PC-9 (cell line): ENCODE measurements around the gene AMDHD2. TPM values are rescaled to one million over a fixed set of nuclear protein-coding genes. Genes with fewer than 3 reads are reported as not detected.
"Not testable (repeated sequence)": the region's sequence is repeated elsewhere in the genome, so short reads cannot be mapped to it uniquely, and the experiment has no call there.

ENCODE experiments used
- BruUV-seq: library from RNA; stranded (reverse); fragments of 400-500 nt; replicated peaks from 2 replicates; lab custom pipeline; 2021; lab: Mats Ljungman, UMichigan
- CTCF ChIA-PET: fragments of 300-600 bp; sonication (Branson Sonifier 250); formaldehyde crosslinking; loops from one replicate; lab custom pipeline; 2022; ENCODE audit warnings: antibody characterized with exemption; lab: Charles Lee
- POLR2A ChIA-PET: fragments of 300-600 bp; sonication (Branson Sonifier 250); formaldehyde crosslinking; loops from one replicate; lab custom pipeline; 2022; ENCODE audit warnings: antibody characterized with exemption; ENCODE audit not compliant: unreplicated experiment; lab: Charles Lee
- DNase-seq, 2 experiments: peaks; one replicate each; pipeline versions ENCODE4 v3.0.0 to v3.0.0-alpha.2; 2015 to 2022; ENCODE audit warnings: mixed read lengths in 1 of 2
- H2AFZ ChIP-seq: fragments of 200-600 bp; sonication (generic); 2 replicates; pipeline ENCODE4 v1.8.1; 2017; ENCODE audit warnings: antibody characterized with exemption
- H3F3A ChIP-seq: fragments of 200-600 bp; sonication (generic); 2 replicates; pipeline ENCODE4 v1.8.1; 2017; ENCODE audit warnings: antibody characterized with exemption, mild to moderate bottlenecking, low read depth; ENCODE audit not compliant: insufficient read depth
- H3K27ac ChIP-seq: fragments of 200-600 bp; sonication (generic); 2 replicates; pipeline ENCODE4 v1.6.1; 2016; ENCODE audit warnings: mixed run types
- H3K27me3 ChIP-seq: fragments of 200-600 bp; sonication (generic); 2 replicates; pipeline ENCODE4 v1.6.1; 2016; ENCODE audit warnings: low read depth, mixed run types; ENCODE audit not compliant: insufficient read depth
- H3K36me3 ChIP-seq: fragments of 200-600 bp; sonication (generic); 2 replicates; pipeline ENCODE4 v1.6.1; 2016; ENCODE audit warnings: low read depth, mixed run types
- H3K4me1 ChIP-seq: fragments of 200-600 bp; sonication (generic); replicated peaks from 2 replicates; pipeline ENCODE4 v1.6.1; 2016; ENCODE audit warnings: mixed run types; ENCODE audit not compliant: insufficient read depth
- H3K4me2 ChIP-seq: fragments of 200-600 bp; sonication (generic); 2 replicates; pipeline ENCODE4 v1.6.1; 2017; ENCODE audit warnings: mixed run types
- H3K4me3 ChIP-seq: fragments of 200-600 bp; sonication (generic); 2 replicates; pipeline ENCODE4 v1.6.1; 2016; ENCODE audit warnings: mixed run types
- H3K79me2 ChIP-seq: fragments of 200-600 bp; sonication (generic); 2 replicates; pipeline ENCODE4 v1.6.1; 2017; ENCODE audit warnings: low read depth, mixed run types
- H3K9me2 ChIP-seq: fragments of 200-600 bp; sonication (generic); 2 replicates; pipeline ENCODE4 v1.8.1; 2017; ENCODE audit warnings: mild to moderate bottlenecking; ENCODE audit not compliant: insufficient read depth
- H3K9me3 ChIP-seq: fragments of 200-600 bp; sonication (generic); 2 replicates; pipeline ENCODE4 v1.8.1; 2016; ENCODE audit warnings: low read depth; ENCODE audit not compliant: insufficient read depth
- H4K20me1 ChIP-seq: fragments of 200-600 bp; sonication (generic); 2 replicates; pipeline ENCODE4 v1.8.1; 2017; ENCODE audit not compliant: insufficient read depth
- intact Hi-C: fragments of 100-400 bp; cut with micrococcal nuclease; formaldehyde crosslinking; loops from one replicate; pipeline ENCODE4 v1.10.0; 2022; ENCODE audit not compliant: unreplicated experiment
- total RNA-seq: library from RNA; stranded (reverse); gene quantifications from 2 replicates; pipeline ENCODE4 v1.2.3, GENCODE V29; 2021
- TF ChIP-seq, protein P1 (sequence below): fragments of 200-600 bp; sonication (generic); conservative IDR thresholded peaks from 2 replicates; pipeline ENCODE4 v1.6.1; 2017; ENCODE audit warnings: mixed run types, antibody characterized with exemption, mild to moderate bottlenecking, moderate library complexity

AMDHD2 gene
- total RNA-seq, 1 experiment from 2014 or later = 47.9 TPM

- H2AFZ ChIP-seq, BruUV-seq, H3K36me3 ChIP-seq, H3F3A ChIP-seq, H3K4me2 ChIP-seq, H3K4me1 ChIP-seq, H3K27me3 ChIP-seq, H4K20me1 ChIP-seq, intact Hi-C loops, H3K27ac ChIP-seq, DNase-seq, POLR2A ChIA-PET, CTCF ChIA-PET, H3K9me3 ChIP-seq, H3K4me3 ChIP-seq, H3K9me2 ChIP-seq: not testable (repeated sequence)
- peaks cover 32% of the 10 kb centered on the region for H3K79me2 ChIP-seq
Measured at GRCh38 chr16:2543771-2544170, 23.6 kb downstream of the AMDHD2 start.

GRCh38 chr16:2550283-2550878 is 30.2 kb downstream of the AMDHD2 start:
- H3K9me3 ChIP-seq, H3K36me3 ChIP-seq, H4K20me1 ChIP-seq, BruUV-seq, CTCF ChIA-PET, H3K27ac ChIP-seq, H3K4me1 ChIP-seq, POLR2A ChIA-PET, H3K4me3 ChIP-seq, H2AFZ ChIP-seq, H3F3A ChIP-seq, H3K4me2 ChIP-seq, intact Hi-C loops, H3K9me2 ChIP-seq, H3K27me3 ChIP-seq, DNase-seq: not testable (repeated sequence)
- H3K79me2 ChIP-seq = peaks cover 14% of the 10 kb centered on the region; the same call in 1 of the 2 replicates

- H3K9me2 ChIP-seq, H2AFZ ChIP-seq, H4K20me1 ChIP-seq, H3K36me3 ChIP-seq, H3K27me3 ChIP-seq, H3K79me2 ChIP-seq, H3F3A ChIP-seq, BruUV-seq, H3K9me3 ChIP-seq, H3K4me1 ChIP-seq, H3K4me3 ChIP-seq, intact Hi-C loops: not testable (repeated sequence)
- TF ChIP-seq, protein P1, sequence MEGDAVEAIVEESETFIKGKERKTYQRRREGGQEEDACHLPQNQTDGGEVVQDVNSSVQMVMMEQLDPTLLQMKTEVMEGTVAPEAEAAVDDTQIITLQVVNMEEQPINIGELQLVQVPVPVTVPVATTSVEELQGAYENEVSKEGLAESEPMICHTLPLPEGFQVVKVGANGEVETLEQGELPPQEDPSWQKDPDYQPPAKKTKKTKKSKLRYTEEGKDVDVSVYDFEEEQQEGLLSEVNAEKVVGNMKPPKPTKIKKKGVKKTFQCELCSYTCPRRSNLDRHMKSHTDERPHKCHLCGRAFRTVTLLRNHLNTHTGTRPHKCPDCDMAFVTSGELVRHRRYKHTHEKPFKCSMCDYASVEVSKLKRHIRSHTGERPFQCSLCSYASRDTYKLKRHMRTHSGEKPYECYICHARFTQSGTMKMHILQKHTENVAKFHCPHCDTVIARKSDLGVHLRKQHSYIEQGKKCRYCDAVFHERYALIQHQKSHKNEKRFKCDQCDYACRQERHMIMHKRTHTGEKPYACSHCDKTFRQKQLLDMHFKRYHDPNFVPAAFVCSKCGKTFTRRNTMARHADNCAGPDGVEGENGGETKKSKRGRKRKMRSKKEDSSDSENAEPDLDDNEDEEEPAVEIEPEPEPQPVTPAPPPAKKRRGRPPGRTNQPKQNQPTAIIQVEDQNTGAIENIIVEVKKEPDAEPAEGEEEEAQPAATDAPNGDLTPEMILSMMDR = peak; percentile 44; the same call in 1 of the 2 replicates
- Histone ChIP-seq H3K27ac (peak overlapping the region; percentile 23; the same call in 1 of the 2 replicates), H3K4me2 (peak overlapping the region; percentile 40)
- ChIA-PET POLR2A (interaction anchor here (0.7 kb wide), 2 partner anchors 309 to 332 kb away, joined by 6 to 10 read pairs; no protein-coding TSS in a partner anchor), CTCF (interaction anchor here (0.6 to 0.7 kb wide), 6 partner anchors 11 to 575 kb away, joined by 3 to 8 read pairs (median 6); no protein-coding TSS in a partner anchor)
- peak; percentile 38 to 48 for DNase-seq
Measured at GRCh38 chr16:2551420-2551889, 31.3 kb downstream of the AMDHD2 start.

DNA sequence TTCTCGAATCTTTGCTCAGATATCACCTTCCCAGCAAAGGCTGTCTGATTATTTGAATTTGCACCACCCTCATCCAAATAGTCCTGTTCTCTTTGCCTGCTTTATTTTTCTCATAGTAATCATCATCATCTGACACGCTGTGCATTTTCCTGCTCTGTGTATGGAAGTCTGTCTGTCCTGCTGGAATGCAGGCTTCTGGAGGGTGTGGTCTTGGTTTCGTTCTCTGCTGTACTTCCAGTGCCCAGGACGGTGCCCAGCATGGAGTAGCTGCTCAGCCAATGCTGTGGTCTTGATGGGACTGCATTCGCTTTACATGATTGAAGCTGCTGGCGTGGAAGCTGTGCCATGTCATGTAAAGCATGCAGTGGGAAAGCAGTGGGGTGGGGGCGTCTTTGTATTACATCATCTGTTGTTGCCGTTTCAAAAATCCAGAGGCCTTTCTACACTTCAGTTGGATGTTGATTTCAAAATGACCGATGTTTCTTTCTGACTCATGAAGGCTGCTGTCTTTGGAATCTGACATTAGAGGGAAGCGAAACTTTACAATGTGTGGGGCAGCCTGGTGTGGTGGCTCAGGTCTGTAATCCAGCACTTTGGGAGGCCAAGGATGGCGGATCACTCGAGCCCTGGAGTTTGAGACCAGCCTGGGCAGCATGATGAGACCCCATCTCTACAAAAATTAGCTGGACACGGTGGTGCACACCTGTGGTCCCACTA is 34.7 kb downstream of the AMDHD2 start:
- H4K20me1 ChIP-seq, H3K27ac ChIP-seq, DNase-seq, H3K79me2 ChIP-seq, H3K9me3 ChIP-seq, H3K27me3 ChIP-seq, POLR2A ChIA-PET, H2AFZ ChIP-seq, CTCF ChIA-PET, H3K4me1 ChIP-seq, intact Hi-C loops, H3F3A ChIP-seq, H3K36me3 ChIP-seq, H3K9me2 ChIP-seq, H3K4me3 ChIP-seq, H3K4me2 ChIP-seq: not testable (repeated sequence)
- TSS peak; percentile 41 for BruUV-seq

DNA sequence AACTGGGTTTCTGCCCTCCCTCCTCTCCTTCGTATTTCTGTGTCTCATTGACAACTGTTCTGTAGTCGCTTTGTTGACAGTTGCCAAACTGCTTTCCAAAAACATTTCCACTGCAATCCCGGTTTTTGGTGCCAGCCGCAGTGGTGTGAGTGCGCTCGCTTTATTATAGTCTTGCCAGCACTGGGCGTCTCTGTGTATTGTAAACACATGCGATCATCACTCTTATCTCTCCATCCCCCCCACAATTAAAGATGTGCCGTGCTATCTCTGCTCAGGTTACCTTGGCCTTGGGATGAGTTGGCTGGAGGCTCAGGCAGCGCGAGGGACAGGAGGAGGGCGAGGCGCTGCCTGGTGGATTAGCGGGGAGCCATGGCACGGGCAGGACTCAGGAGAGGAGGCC is 37.0 kb downstream of the AMDHD2 start:
- BruUV-seq, POLR2A ChIA-PET, DNase-seq, H3K9me2 ChIP-seq, intact Hi-C loops, H3K79me2 ChIP-seq, H3K9me3 ChIP-seq, H3K4me2 ChIP-seq, H3F3A ChIP-seq, CTCF ChIA-PET, H3K4me3 ChIP-seq, H3K4me1 ChIP-seq, H3K36me3 ChIP-seq, H3K27me3 ChIP-seq, H2AFZ ChIP-seq, H4K20me1 ChIP-seq, H3K27ac ChIP-seq: not testable (repeated sequence)

DNA sequence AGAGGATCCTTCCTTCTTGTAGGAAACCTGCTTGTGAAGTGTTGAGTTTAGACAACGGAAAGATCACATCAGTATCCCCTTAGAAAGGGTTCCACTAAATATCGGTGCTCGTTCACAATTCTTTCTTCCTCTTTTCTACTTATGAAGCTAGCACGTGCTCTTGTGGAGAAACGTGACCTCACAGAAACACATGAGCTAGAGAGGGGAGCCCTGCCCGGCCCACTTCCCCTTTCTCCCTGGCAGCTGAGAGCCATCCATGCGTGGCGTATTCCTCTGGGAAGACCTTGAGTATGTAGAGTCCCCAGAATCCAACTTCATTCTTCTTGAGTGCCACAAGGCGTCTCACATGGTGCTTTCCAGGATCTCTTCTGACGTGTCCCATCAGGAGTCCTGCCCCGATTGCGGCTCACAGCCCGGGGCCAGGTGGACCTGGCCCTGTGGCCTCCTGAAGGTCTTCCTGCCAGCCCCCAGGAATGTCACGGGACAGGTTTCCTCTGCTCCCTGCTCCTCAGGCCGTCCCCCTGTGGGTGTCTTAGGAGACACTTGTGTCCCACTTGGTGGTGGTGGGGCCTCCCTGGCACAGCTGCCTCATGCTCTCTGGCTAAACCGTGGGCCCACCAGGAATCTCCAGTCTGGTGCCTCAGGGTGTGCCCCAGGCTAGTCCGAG is 40.1 kb downstream of the AMDHD2 start:
- H3K27ac ChIP-seq, CTCF ChIA-PET: not testable (repeated sequence)

More for the DNA sequence above, 40.1 kb downstream of the AMDHD2 start:
- POLR2A ChIA-PET, H3K36me3 ChIP-seq, H4K20me1 ChIP-seq, H2AFZ ChIP-seq, H3K4me3 ChIP-seq, H3K9me3 ChIP-seq, H3K27me3 ChIP-seq, DNase-seq, H3F3A ChIP-seq, intact Hi-C loops, H3K4me2 ChIP-seq, BruUV-seq, H3K79me2 ChIP-seq, H3K9me2 ChIP-seq, H3K4me1 ChIP-seq: not testable (repeated sequence)
